Loucy (cell line): Measurements from ENCODE around the gene BRD4.

Source experiments
- EZH2phosphoT487 ChIP-seq: fragments of 200-600 bp; IDR thresholded peaks from 2 replicates; pipeline ENCODE4 v1.6.1; 2018; ENCODE audit warnings: antibody characterized with exemption, mild to moderate bottlenecking, moderate library complexity, borderline replicate concordance
- TF ChIP-seq, protein P1 (sequence below): fragments of 200-600 bp; sonication (generic); conservative IDR thresholded peaks from 2 replicates; pipeline ENCODE4 v1.5.1; 2014; ENCODE audit warnings: mild to moderate bottlenecking, antibody characterized with exemption, low read length

DNA sequence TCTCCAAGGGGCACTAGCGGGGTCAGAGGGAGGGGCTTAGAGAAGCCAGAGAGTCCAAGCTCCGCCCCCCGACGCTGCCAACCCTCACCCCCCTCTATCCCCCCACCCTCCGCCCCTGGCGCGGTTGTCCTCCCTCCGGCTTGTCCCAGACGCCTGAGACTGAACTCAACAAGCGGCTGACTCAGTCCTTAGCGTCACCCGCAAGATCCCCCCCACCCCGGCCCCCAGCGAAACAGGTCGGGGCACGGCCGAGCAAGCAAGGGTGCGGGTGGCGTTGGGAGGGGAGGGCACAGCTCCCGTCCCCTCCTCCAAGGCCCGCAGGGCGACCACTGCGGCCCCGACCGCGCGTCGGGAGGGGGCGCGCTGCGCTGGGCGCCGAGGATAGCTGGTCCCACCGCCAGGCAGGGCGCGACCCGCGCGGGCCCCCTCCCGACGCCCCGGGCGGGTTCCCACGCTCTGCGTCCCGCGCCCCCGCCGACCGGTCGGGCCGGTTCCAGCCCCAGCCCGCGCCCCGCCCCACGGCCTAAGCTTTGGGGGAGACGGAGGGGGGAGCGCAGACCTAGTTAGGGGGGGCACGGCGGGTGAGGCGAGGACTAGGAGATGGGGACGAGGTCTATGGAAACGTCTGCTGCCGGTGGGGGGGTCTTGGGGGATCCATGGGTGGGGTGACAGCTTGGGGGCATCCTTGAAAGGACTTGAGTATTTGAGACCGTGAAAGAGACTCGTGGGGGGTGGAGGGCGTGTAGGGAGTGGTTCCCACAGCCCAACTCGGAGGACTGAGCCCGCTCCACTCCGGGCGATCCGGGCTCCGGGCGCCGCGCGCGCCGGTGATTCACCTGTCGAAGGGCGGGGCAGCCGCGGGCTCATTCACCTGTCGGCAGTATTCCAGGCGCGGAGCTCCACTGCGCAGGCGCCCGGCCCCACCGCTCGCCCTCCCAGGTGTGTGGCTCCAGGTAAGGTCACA lies 136.7 kb downstream of the BRD4 start:
- TF ChIP-seq, protein P1, sequence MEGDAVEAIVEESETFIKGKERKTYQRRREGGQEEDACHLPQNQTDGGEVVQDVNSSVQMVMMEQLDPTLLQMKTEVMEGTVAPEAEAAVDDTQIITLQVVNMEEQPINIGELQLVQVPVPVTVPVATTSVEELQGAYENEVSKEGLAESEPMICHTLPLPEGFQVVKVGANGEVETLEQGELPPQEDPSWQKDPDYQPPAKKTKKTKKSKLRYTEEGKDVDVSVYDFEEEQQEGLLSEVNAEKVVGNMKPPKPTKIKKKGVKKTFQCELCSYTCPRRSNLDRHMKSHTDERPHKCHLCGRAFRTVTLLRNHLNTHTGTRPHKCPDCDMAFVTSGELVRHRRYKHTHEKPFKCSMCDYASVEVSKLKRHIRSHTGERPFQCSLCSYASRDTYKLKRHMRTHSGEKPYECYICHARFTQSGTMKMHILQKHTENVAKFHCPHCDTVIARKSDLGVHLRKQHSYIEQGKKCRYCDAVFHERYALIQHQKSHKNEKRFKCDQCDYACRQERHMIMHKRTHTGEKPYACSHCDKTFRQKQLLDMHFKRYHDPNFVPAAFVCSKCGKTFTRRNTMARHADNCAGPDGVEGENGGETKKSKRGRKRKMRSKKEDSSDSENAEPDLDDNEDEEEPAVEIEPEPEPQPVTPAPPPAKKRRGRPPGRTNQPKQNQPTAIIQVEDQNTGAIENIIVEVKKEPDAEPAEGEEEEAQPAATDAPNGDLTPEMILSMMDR = no peak; the same call in 1 of the 2 replicates
- no peak for TF ChIP-seq EZH2phosphoT487
